Osteocyte (in vitro differentiated cells): ENCODE data around the gene HSD3B2. TPM values are rescaled to one million over a fixed set of nuclear protein-coding genes. Genes with fewer than 3 reads are reported as not detected.
"Not testable (repeated sequence)": the region's sequence is repeated elsewhere in the genome, so short reads cannot be mapped to it uniquely, and the experiment has no call there.

Experiments used
- DNase-seq: peaks from one replicate; pipeline ENCODE4 v3.0.0; 2021; ENCODE audit warnings: mixed read lengths; ENCODE audit not compliant: unreplicated experiment; ENCODE audit errors: extremely low spot score
- H3K27ac Mint-ChIP-seq: one replicate; pipeline ENCODE4 v1.8.0; 2021; ENCODE audit warnings: mild to moderate bottlenecking, mixed read lengths; ENCODE audit not compliant: unreplicated experiment
- H3K27me3 Mint-ChIP-seq: one replicate; pipeline ENCODE4 v1.8.0; 2021; ENCODE audit warnings: mixed read lengths; ENCODE audit not compliant: unreplicated experiment
- H3K36me3 Mint-ChIP-seq: one replicate; pipeline ENCODE4 v1.8.0; 2021; ENCODE audit warnings: mixed read lengths; ENCODE audit not compliant: unreplicated experiment
- H3K4me1 Mint-ChIP-seq: one replicate; pipeline ENCODE4 v1.8.0; 2021; ENCODE audit warnings: mixed read lengths; ENCODE audit not compliant: unreplicated experiment
- H3K4me3 Mint-ChIP-seq: one replicate; pipeline ENCODE4 v1.8.0; 2021; ENCODE audit warnings: mild to moderate bottlenecking, moderate library complexity, mixed read lengths; ENCODE audit not compliant: unreplicated experiment
- H3K9me3 Mint-ChIP-seq: one replicate; pipeline ENCODE4 v1.8.0; 2021; ENCODE audit warnings: mixed read lengths; ENCODE audit not compliant: unreplicated experiment
- CTCF ChIP-seq: fragments of 200-600 bp; sonication (generic); IDR thresholded peaks from 2 replicates; pipeline ENCODE4 v1.5.0; 2021; ENCODE audit warnings: antibody characterized with exemption, mild to moderate bottlenecking, moderate library complexity
- total RNA-seq: library from RNA; stranded (reverse); gene quantifications from 2 replicates; pipeline ENCODE4 v1.2.1, GENCODE V29; 2021

Gene HSD3B2
- total RNA-seq, 1 donor from 2014 or later: not detected

GRCh38 chr1:119376594-119376993, 38.4 kb upstream of the HSD3B2 start:
- no peak for TF ChIP-seq CTCF
- Mint-ChIP-seq H3K36me3 (no peaks in the 10 kb centered on the region), H3K4me1 (no peaks in the 10 kb centered on the region), H3K27me3 (peaks cover 26% of the 10 kb centered on the region), H3K9me3 (no peaks in the 10 kb centered on the region), H3K4me3 (no peak overlapping the region), H3K27ac (no peak overlapping the region)
- DNase-seq: no peak

GRCh38 chr1:119377594-119377993, 37.4 kb upstream of the HSD3B2 start:
- H3K9me3 Mint-ChIP-seq, H3K4me3 Mint-ChIP-seq, H3K4me1 Mint-ChIP-seq, H3K36me3 Mint-ChIP-seq, H3K27ac Mint-ChIP-seq, DNase-seq: not testable (repeated sequence)
- H3K27me3 Mint-ChIP-seq: peaks cover 18% of the 10 kb centered on the region

GRCh38 chr1:119379117-119379516, 35.8 kb upstream of the HSD3B2 start:
- no peak for DNase-seq
- H3K36me3 Mint-ChIP-seq: no peaks in the 10 kb centered on the region
- no peak overlapping the region for H3K27ac Mint-ChIP-seq
- H3K27me3 Mint-ChIP-seq: peaks cover 11% of the 10 kb centered on the region
- H3K9me3 Mint-ChIP-seq: no peaks in the 10 kb centered on the region
- no peak for TF ChIP-seq CTCF
- H3K4me1 Mint-ChIP-seq: no peaks in the 10 kb centered on the region
- no peak overlapping the region for H3K4me3 Mint-ChIP-seq

- no peak overlapping the region for H3K4me3 Mint-ChIP-seq
- TF ChIP-seq CTCF: no peak
- no peak overlapping the region for H3K27ac Mint-ChIP-seq
- H3K36me3 Mint-ChIP-seq: no peaks in the 10 kb centered on the region
- no peaks in the 10 kb centered on the region for H3K9me3 Mint-ChIP-seq
- peaks cover 8% of the 10 kb centered on the region for H3K27me3 Mint-ChIP-seq
- no peaks in the 10 kb centered on the region for H3K4me1 Mint-ChIP-seq
- no peak for DNase-seq
Observed at GRCh38 chr1:119380304-119380703, 34.6 kb upstream of the HSD3B2 start.

- Mint-ChIP-seq H3K4me1 (no peaks in the 10 kb centered on the region), H3K4me3 (no peak overlapping the region), H3K9me3 (no peaks in the 10 kb centered on the region), H3K36me3 (no peaks in the 10 kb centered on the region), H3K27ac (no peak overlapping the region), H3K27me3 (peaks cover 6% of the 10 kb centered on the region)
- TF ChIP-seq CTCF: no peak
- DNase-seq: no peak
Observed at GRCh38 chr1:119380983-119381662, 33.8 kb upstream of the HSD3B2 start.
